Stomach (tissue), 9 donors: ENCODE data around the gene MAPK1. TPM values are rescaled to one million over a fixed set of nuclear protein-coding genes. Genes with fewer than 3 reads are reported as not detected.
"Not testable (repeated sequence)": the region's sequence is repeated elsewhere in the genome, so short reads cannot be mapped to it uniquely, and the experiment has no call there.

Experiments
- DNase-seq, 2 donors: peaks; one replicate each; pipeline versions ENCODE4 v3.0.0 to v3.0.0-alpha.2; 2013 to 2019
- H3K27ac ChIP-seq, 5 donors: fragments of 200-600 bp in 4 of 5; sonication (generic) in 4 of 5; one replicate each; pipeline ENCODE4 v1.5.1; 2013 to 2019; ENCODE audit warnings: mild to moderate bottlenecking in 1 of 5, moderate library complexity in 1 of 5
- H3K27me3 ChIP-seq, 3 donors: fragments of 200-600 bp; sonication (generic); one replicate each; pipeline ENCODE4 v1.5.1; 2017 to 2019; ENCODE audit warnings: mixed run types in 1 of 3
- H3K36me3 ChIP-seq, 4 donors: fragments of 200-600 bp; sonication (generic); 1 replicate in 3 of 4; 2 replicates in 1 of 4; pipeline ENCODE4 v1.5.1; 2016 to 2019
- H3K4me1 ChIP-seq, 4 donors: fragments of 200-600 bp; sonication (generic); one replicate each; pipeline ENCODE4 v1.5.1; 2016 to 2019
- H3K4me3 ChIP-seq, 4 donors: fragments of 200-600 bp; sonication (generic) in 3 of 4; one replicate each; pipeline ENCODE4 v1.5.1; 2016 to 2019; ENCODE audit warnings: mild to moderate bottlenecking in 1 of 4
- H3K9me3 ChIP-seq, 4 donors: fragments of 200-600 bp; sonication (generic); one replicate each; pipeline ENCODE4 v1.5.1; 2016 to 2019
- EP300 ChIP-seq: sonication (generic); formaldehyde crosslinking; IDR thresholded peaks from one replicate; pipeline ENCODE4 v1.6.1; 2017; ENCODE audit warnings: antibody characterized with exemption
- POLR2A ChIP-seq, 4 donors: fragments of 450-650 bp; IDR thresholded peaks; one replicate each; pipeline ENCODE4 v1.6.1; 2016; ENCODE audit warnings: antibody characterized with exemption in 4 of 4, control low read depth in 2 of 4, mild to moderate bottlenecking in 1 of 4, moderate library complexity in 1 of 4
- POLR2AphosphoS5 ChIP-seq, 3 donors: sonication (generic); formaldehyde crosslinking; IDR thresholded peaks; one replicate each; pipeline ENCODE4 v1.6.1; 2016; ENCODE audit warnings: antibody characterized with exemption in 3 of 3
- WGBS, 5 donors: extraction: QIAGEN DNeasy Blood & Tissue Kit in 3 of 5; methylation state at CpG; one replicate each; pipeline versions ENCODE4 v1.1.5 to v1.1.7; 2013 to 2018; 5-methylcytosine and 5-hydroxymethylcytosine counted together
- intact Hi-C: fragments of 100-400 bp; cut with DNase I; formaldehyde crosslinking; loops from one replicate; pipeline ENCODE4 v1.15.1; 2023; ENCODE audit warnings: low total_unique reads
- polyA plus RNA-seq, 3 donors: library from polyadenylated mRNA; stranded (reverse); fragments of 200-250 nt; gene quantifications; one replicate each; pipeline ENCODE4 v1.2.3, GENCODE V29; 2013
- total RNA-seq, 5 donors: library from RNA; depleted of rRNA; stranded (reverse); fragments of >200 nt; gene quantifications; one replicate each; pipeline versions ENCODE4 v1.1.0 to v1.2.3, GENCODE V29; 2014 to 2016
- TF ChIP-seq, protein P1 (sequence below), 7 experiments: fragments of 450-650 bp in 4 of 7; fragments of 200-600 bp in 3 of 7; sonication (generic) in 3 of 7; IDR thresholded peaks; one replicate each; pipeline ENCODE4 v1.5.1; 2016 to 2019; ENCODE audit warnings: antibody characterized with exemption in 7 of 7, control low read depth in 2 of 7, mild to moderate bottlenecking in 1 of 7
- donor health status: healthy with polysubstance abuse.
- donor health status: Bipolar disorder and iron deficiency.
- donor health status: healthy.

MAPK1 gene
- total and polyA plus RNA-seq, 8 donors: 10.4 to 81.6 (median 44.2) TPM

- TF ChIP-seq POLR2AphosphoS5 (IDR thresholded peaks at IDR 0.05) (peak in 2 of 3 donors; percentile 34 to 49), EP300 (no peak)
- WGBS, 5 donors: 31 to 38% (median 34%) methylated on average over 5 of the region's 5 CpGs
- peaks cover 0 to 42% (median 37%) of the 10 kb centered on the region in 4 donors for H3K36me3 ChIP-seq
- no peaks in the 10 kb centered on the region for H3K9me3 ChIP-seq
- H3K27me3 ChIP-seq: no peaks in the 10 kb centered on the region
- peaks cover 23 to 31% (median 27%) of the 10 kb centered on the region in 4 donors for H3K4me1 ChIP-seq
- H3K27ac ChIP-seq: peak overlapping the region in 2 of 5 donors; percentile 46 to 54
- no peak overlapping the region for H3K4me3 ChIP-seq
- intact Hi-C loops: no loop called here
- no peak for DNase-seq
Observed at GRCh38 chr22:21755851-21756284, 111.6 kb downstream of the MAPK1 start.

- peak; percentile 66 to 82 for DNase-seq
- Histone ChIP-seq H3K4me1 (peaks cover 23 to 31% (median 27%) of the 10 kb centered on the region in 4 donors), H3K27ac (peak overlapping the region in 3 of 5 donors; percentile 46 to 54 (median 48)), H3K27me3 (no peaks in the 10 kb centered on the region), H3K4me3 (no peak overlapping the region), H3K36me3 (peaks cover 0 to 30% (median 28%) of the 10 kb centered on the region in 4 donors), H3K9me3 (no peaks in the 10 kb centered on the region)
- intact Hi-C loops: no loop called here
- 14 to 34% (median 31%) methylated on average over 7 of the region's 7 CpGs for WGBS, 5 donors
- TF ChIP-seq, protein P1, sequence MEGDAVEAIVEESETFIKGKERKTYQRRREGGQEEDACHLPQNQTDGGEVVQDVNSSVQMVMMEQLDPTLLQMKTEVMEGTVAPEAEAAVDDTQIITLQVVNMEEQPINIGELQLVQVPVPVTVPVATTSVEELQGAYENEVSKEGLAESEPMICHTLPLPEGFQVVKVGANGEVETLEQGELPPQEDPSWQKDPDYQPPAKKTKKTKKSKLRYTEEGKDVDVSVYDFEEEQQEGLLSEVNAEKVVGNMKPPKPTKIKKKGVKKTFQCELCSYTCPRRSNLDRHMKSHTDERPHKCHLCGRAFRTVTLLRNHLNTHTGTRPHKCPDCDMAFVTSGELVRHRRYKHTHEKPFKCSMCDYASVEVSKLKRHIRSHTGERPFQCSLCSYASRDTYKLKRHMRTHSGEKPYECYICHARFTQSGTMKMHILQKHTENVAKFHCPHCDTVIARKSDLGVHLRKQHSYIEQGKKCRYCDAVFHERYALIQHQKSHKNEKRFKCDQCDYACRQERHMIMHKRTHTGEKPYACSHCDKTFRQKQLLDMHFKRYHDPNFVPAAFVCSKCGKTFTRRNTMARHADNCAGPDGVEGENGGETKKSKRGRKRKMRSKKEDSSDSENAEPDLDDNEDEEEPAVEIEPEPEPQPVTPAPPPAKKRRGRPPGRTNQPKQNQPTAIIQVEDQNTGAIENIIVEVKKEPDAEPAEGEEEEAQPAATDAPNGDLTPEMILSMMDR (IDR thresholded peaks at IDR 0.05): no peak
- TF ChIP-seq POLR2A (IDR thresholded peaks at IDR 0.05) (no peak), POLR2AphosphoS5 (IDR thresholded peaks at IDR 0.05) (peak in 1 of 3 donors; percentile 56), EP300 (no peak)
Observed at GRCh38 chr22:21754523-21754922, 112.9 kb downstream of the MAPK1 start.

DNA sequence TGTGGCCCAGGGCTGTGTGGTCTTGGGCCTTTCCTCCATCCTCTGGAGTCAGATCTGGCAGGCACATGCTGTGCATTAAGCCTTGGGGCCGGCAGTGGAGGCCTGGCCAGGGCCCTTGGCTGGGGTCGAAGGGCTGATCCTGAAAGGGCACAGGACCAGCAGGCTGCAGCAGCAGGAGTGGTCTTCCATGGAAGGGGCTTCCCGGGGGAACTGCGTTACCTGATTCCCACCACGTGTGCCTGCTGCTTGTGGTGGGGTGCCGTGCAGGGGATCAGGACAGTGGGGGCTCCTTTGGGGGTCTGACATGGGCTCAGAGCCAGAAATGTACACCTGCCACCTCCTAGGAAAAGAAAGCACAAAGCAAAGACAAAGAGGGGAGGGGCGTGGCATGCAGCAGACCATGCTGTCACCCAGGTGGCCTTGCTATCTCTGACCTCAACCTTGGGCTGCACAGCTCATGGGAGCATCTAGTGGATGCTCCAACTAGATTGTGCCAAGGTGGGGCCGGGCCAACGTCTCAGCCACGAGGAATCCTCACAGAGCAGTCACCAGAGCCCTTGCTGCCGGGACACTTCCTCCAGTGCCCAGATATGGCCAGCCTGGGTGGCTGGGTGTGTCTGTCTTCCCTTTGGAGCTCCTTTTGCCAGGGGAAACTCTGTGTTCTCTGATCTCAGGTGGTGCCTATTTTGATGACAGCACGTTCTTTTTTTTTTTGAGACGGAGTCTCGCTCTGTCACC, 113.9 kb downstream of the MAPK1 start:
- TF ChIP-seq EP300: no peak
- TF ChIP-seq, protein P1 (IDR thresholded peaks at IDR 0.05): no peak
- no peak for TF ChIP-seq POLR2A (IDR thresholded peaks at IDR 0.05)
- TF ChIP-seq POLR2AphosphoS5 (IDR thresholded peaks at IDR 0.05): peak in 1 of 3 donors; percentile 6
- Histone ChIP-seq H3K36me3 (peaks cover 0 to 20% (median 18%) of the 10 kb centered on the region in 4 donors), H3K27me3 (no peaks in the 10 kb centered on the region), H3K9me3 (no peaks in the 10 kb centered on the region), H3K4me3 (no peak overlapping the region), H3K4me1 (peaks cover 23 to 31% (median 27%) of the 10 kb centered on the region in 4 donors), H3K27ac (no peak overlapping the region)
- no peak for DNase-seq
- intact Hi-C loops: no loop called here
- WGBS, 5 donors: 51 to 74% (median 65%) methylated on average over 13 to 14 of the region's 14 CpGs

DNA sequence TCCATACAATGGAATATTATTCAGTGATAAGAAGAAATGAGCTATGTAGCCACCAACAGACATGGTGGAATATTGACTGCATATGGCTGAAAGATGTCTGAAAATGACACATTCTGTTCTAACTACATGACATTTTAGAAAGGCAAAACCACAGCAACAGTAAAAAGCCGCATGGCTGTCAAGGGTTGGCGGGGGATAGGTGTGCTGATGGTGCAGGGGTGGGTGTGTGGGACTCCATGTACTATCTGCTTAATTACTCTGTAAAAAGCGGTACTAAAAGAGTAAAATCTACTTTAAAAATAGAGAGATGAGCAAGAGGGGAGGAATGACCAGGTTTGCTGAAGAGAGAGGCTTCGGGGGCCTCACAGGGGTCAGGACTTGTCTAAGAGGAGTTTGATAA, 115.2 kb downstream of the MAPK1 start:
- Histone ChIP-seq H3K9me3 (no peaks in the 10 kb centered on the region), H3K27ac (no peak overlapping the region), H3K27me3 (no peaks in the 10 kb centered on the region), H3K4me3 (no peak overlapping the region), H3K4me1 (peaks cover 23 to 31% (median 27%) of the 10 kb centered on the region in 4 donors), H3K36me3 (peaks cover 0 to 7% (median 6%) of the 10 kb centered on the region in 4 donors)
- no peak for DNase-seq
- 94 to 97% (median 96%) methylated on average over 4 of the region's 4 CpGs for WGBS, 5 donors
- TF ChIP-seq POLR2A (IDR thresholded peaks at IDR 0.05): no peak
- TF ChIP-seq, protein P1 (IDR thresholded peaks at IDR 0.05): no peak
- no peak for TF ChIP-seq EP300
- TF ChIP-seq POLR2AphosphoS5 (IDR thresholded peaks at IDR 0.05): no peak
- intact Hi-C loops: no loop called here

- H3K36me3 ChIP-seq: no peaks in the 10 kb centered on the region
- TF ChIP-seq EP300: no peak
- TF ChIP-seq POLR2A (IDR thresholded peaks at IDR 0.05): no peak
- TF ChIP-seq, protein P1 (IDR thresholded peaks at IDR 0.05): no peak
- no peak for DNase-seq
- no peaks in the 10 kb centered on the region for H3K27me3 ChIP-seq
- WGBS, 5 donors: 82 to 96% (median 84%) methylated on average over 8 of the region's 8 CpGs
- no peaks in the 10 kb centered on the region for H3K9me3 ChIP-seq
- no peak overlapping the region for H3K27ac ChIP-seq
- no peak overlapping the region for H3K4me3 ChIP-seq
- H3K4me1 ChIP-seq: no peaks in the 10 kb centered on the region
- intact Hi-C loops: no loop called here
Observed at GRCh38 chr22:21745948-21746347, 121.5 kb downstream of the MAPK1 start.

GRCh38 chr22:21744917-21745316, 122.5 kb downstream of the MAPK1 start:
- H3K27ac ChIP-seq, H3K36me3 ChIP-seq, DNase-seq, H3K4me1 ChIP-seq, H3K4me3 ChIP-seq, intact Hi-C loops, H3K9me3 ChIP-seq, H3K27me3 ChIP-seq: not testable (repeated sequence)
- 84 to 87% (median 86%) methylated on average over 6 of the region's 6 CpGs for WGBS, 5 donors
